ENCODE results near the gene CRBN. TPM values are rescaled to one million over a fixed set of nuclear protein-coding genes. Genes with fewer than 3 reads are reported as not detected.
A peak's percentile ranks its signal among the peaks of the same experiment; 100 is the strongest.

The CRBN gene
- total and polyA plus RNA-seq, 2 of the 13 experiments (the other 11 are each of a cell fraction or from before 2014, with no cell fraction given), result 30.8 to 36.1 TPM

- TF ChIP-seq HNF1A (IDR thresholded peaks at IDR 0.05; ENCODE audit: low read depth) (no peak), HNF1A (CRISPR knock-in tag; IDR thresholded peaks at IDR 0.05; ENCODE audit: borderline replicate concordance) (peak; percentile 85; the same call in 1 of the 2 replicates), ZNF205 (CRISPR knock-in tag; IDR thresholded peaks at IDR 0.05) (peak; percentile 93), EZH2 (conservative IDR thresholded peaks at IDR 0.05; ENCODE audit: low read depth, low read length) (no peak), ZNF317 (CRISPR knock-in tag; IDR thresholded peaks at IDR 0.05) (peak; percentile 76), ZNF292 (CRISPR knock-in tag; IDR thresholded peaks at IDR 0.05; ENCODE audit: borderline replicate concordance, low read depth) (no peak), EP300 (IDR thresholded peaks at IDR 0.05; ENCODE audit: low read depth in 2 of 2, low read length in 2 of 2) (no peak; a peak in 1 of 4 replicates), EP300 (CRISPR knock-in tag; IDR thresholded peaks at IDR 0.05; ENCODE audit: borderline replicate concordance) (peak; percentile 60; the same call in 1 of the 2 replicates), ZNF552 (CRISPR knock-in tag; IDR thresholded peaks at IDR 0.05; ENCODE audit: borderline replicate concordance) (no peak; the same call in 1 of the 2 replicates), KIAA2018 (CRISPR knock-in tag; IDR thresholded peaks at IDR 0.05; ENCODE audit: borderline replicate concordance) (no peak), SAP130 (CRISPR knock-in tag; IDR thresholded peaks at IDR 0.05; ENCODE audit: low read depth) (peak; percentile 87), TOPORS (CRISPR knock-in tag; IDR thresholded peaks at IDR 0.05) (peak; percentile 66; the same call in 1 of the 2 replicates), HINFP (CRISPR knock-in tag; IDR thresholded peaks at IDR 0.05; ENCODE audit: low read depth) (peak; percentile 84; the same call in 1 of the 2 replicates), PLRG1 (conservative IDR thresholded peaks at IDR 0.05) (no peak), RBM39 (IDR thresholded peaks at IDR 0.05; ENCODE audit: low read depth, low read length, poor library complexity, severe bottlenecking) (peak; percentile 93), CBFB (CRISPR knock-in tag; IDR thresholded peaks at IDR 0.05) (peak; percentile 89)
Measured at GRCh38 chr3:3179407-3180094, at the start of gene CRBN (continued).

Measured in HepG2 (cell line).